Body of pancreas (tissue), 4 donors: ENCODE data around the gene TLCD3B. TPM values are rescaled to one million over a fixed set of nuclear protein-coding genes. Genes with fewer than 3 reads are reported as not detected.
A peak's percentile ranks its signal among the peaks of the same experiment; 100 is the strongest.

Experiments used
- ATAC-seq: fragments of 150-250 bp; one replicate; pipeline ENCODE4 v1.9.1; 2016
- DNase-seq, 4 donors: peaks; one replicate each; pipeline ENCODE4 v3.0.0-alpha.2; 2019
- H3K27ac ChIP-seq, 4 donors: fragments of 200-600 bp; sonication (generic); 1 replicate in 3 of 4; 2 replicates in 1 of 4; pipeline versions ENCODE4 v1.5.1 to v1.6.1; 2016 to 2019; ENCODE audit warnings: mild to moderate bottlenecking in 1 of 4, mixed read lengths in 1 of 4, moderate library complexity in 1 of 4
- H3K27me3 ChIP-seq, 2 donors: fragments of 200-600 bp; sonication (generic); one replicate each; pipeline ENCODE4 v1.6.0; 2016; ENCODE audit warnings: mild to moderate bottlenecking in 1 of 2
- H3K36me3 ChIP-seq, 2 donors: fragments of 200-600 bp; sonication (generic); replicated peaks in 1 of 2; 2 replicates each; pipeline ENCODE4 v1.5.1; 2016; ENCODE audit warnings: low read depth in 2 of 2; ENCODE audit not compliant: insufficient read depth in 1 of 2
- H3K4me1 ChIP-seq: fragments of 200-600 bp; sonication (generic); one replicate; pipeline ENCODE4 v1.6.0; 2016
- H3K4me3 ChIP-seq, 2 donors: fragments of 200-600 bp; sonication (generic); 1 replicate in 1 of 2; 2 replicates in 1 of 2; pipeline ENCODE4 v1.5.1; 2016 to 2019
- H3K9me3 ChIP-seq, 3 donors: fragments of 200-600 bp; sonication (generic); 1 replicate in 2 of 3; 2 replicates in 1 of 3; pipeline ENCODE4 v1.5.1; 2016
- CTCF ChIP-seq, 7 experiments: fragments of 450-650 bp in 4 of 7; fragments of 200-600 bp in 3 of 7; sonication (generic) in 3 of 7; IDR thresholded peaks; one replicate each; pipeline ENCODE4 v1.5.1; 2016 to 2019; ENCODE audit warnings: antibody characterized with exemption in 7 of 7
- POLR2A ChIP-seq, 3 donors: fragments of 450-650 bp; IDR thresholded peaks; one replicate each; pipeline ENCODE4 v1.6.1; 2016; ENCODE audit warnings: antibody characterized with exemption in 3 of 3, mild to moderate bottlenecking in 2 of 3
- WGBS, 2 donors: methylation state at CpG; one replicate each; pipeline ENCODE4 v1.1.5; 2017; 5-methylcytosine and 5-hydroxymethylcytosine counted together
- intact Hi-C: fragments of 100-400 bp; cut with DNase I; formaldehyde crosslinking; loops from one replicate; pipeline ENCODE4 v1.15.1; 2023
- total RNA-seq, 2 donors: library from RNA; depleted of rRNA; stranded (reverse); fragments of >200 nt; gene quantifications; one replicate each; pipeline ENCODE4 v1.1.0, GENCODE V29; 2016

TLCD3B gene
- total RNA-seq, 2 donors from 2014 or later, result not detected

DNA sequence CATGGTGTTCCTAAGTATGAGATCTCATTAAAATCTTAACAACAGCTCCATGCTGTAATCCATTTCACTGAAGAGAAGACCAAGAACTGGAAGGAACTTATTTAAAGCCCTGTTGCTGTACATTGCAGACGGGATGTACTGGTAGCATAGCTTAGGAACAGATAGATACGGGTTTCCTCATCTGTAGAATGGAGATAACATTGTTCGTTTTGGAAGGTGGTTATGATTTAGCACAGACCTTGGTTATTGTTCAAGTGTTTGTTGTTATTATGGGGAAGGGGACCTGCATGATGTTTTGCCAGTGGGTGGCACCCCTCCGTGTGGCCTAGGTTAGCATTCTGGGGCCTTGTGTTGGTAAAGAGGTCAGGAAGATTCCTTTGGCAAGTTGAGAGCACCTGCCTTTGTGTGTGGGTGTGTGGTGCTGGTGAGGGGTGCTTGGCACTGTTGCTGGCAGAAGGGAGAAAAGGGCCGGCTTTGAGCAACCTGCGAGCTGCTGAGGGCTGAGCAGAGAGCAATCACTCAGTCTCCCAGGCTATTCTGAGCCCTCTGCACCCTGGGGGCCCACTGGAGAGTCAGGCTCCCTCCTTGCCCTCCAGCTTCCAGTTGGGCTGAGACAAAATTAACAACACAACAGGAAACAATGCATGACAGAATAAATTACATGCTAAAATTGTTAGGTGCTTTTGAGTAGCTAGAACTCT, 55.1 kb downstream of the TLCD3B start:
- ATAC-seq, result no peak
- peaks cover 35% of the 10 kb centered on the region for H3K4me1 ChIP-seq
- peaks cover 0 to 25% of the 10 kb centered on the region in 2 donors for H3K36me3 ChIP-seq
- H3K4me3 ChIP-seq, result no peak overlapping the region
- intact Hi-C loops, result no loop called here
- WGBS, 2 donors, result 13 to 16% methylated on average over 6 of the region's 6 CpGs
- peak overlapping the region in 3 of 4 donors; percentile 10 to 88 (median 24) for H3K27ac ChIP-seq
- H3K9me3 ChIP-seq, result no peaks in the 10 kb centered on the region
- no peak for DNase-seq
- no peaks in the 10 kb centered on the region for H3K27me3 ChIP-seq
- TF ChIP-seq POLR2A (IDR thresholded peaks at IDR 0.05) (no peak), CTCF (IDR thresholded peaks at IDR 0.05) (no peak)

DNA sequence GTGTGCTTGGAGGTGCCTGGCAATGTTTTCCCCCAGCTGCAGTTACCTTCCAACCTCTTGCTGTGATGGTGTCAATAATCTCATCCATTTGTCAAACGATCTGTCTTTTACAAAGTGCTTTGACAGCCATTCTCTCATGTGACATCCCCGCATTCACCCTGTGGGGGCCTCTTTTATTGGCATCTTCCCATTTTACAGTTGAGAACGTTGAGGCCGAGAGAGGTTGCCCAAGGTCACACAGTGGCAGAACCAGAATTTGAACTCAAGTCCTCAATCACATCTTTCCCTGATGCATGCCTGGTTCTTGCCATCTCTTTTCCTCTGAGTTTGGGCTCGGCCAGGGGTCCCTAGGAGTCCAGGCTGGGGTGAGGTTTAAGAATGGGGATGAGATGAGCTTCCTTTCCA, 55.9 kb downstream of the TLCD3B start:
- 41 to 50% methylated on average over 5 of the region's 5 CpGs for WGBS, 2 donors
- Histone ChIP-seq H3K4me3 (no peak overlapping the region), H3K4me1 (peaks cover 35% of the 10 kb centered on the region), H3K27me3 (no peaks in the 10 kb centered on the region), H3K27ac (peak overlapping the region in 2 of 4 donors; percentile 88), H3K36me3 (peaks cover 0 to 18% of the 10 kb centered on the region in 2 donors), H3K9me3 (no peaks in the 10 kb centered on the region)
- intact Hi-C loops, result no loop called here
- no peak for DNase-seq
- TF ChIP-seq POLR2A (IDR thresholded peaks at IDR 0.05) (no peak), CTCF (IDR thresholded peaks at IDR 0.05) (no peak)
- no peak for ATAC-seq

Other genes starting within 250 kb of the TLCD3B start
- gene KIF22, start 240.5 kb downstream of the TLCD3B start, total RNA-seq, result 10 to 100 TPM in 1 of 2 donors, 1 to 10 TPM in 1; 8.9 to 13.7 TPM
- 100 to 1,000 TPM in 1 of 2 donors, 10 to 100 TPM in 1; 57.9 to 125 TPM for gene MAZ, start 224.7 kb downstream of the TLCD3B start, total RNA-seq
- gene PRRT2, start 219.1 kb downstream of the TLCD3B start, total RNA-seq, result 1 to 10 TPM in 1 of 2 donors, not detected in 1; 1.0 TPM
- gene PAGR1, start 215.1 kb downstream of the TLCD3B start, total RNA-seq, result 10 to 100 TPM; 27.5 to 63.9 TPM
- 100 to 1,000 TPM in 1 of 2 donors, 10 to 100 TPM in 1; 75.5 to 139 TPM for gene MVP, start 210.8 kb downstream of the TLCD3B start, total RNA-seq
- gene CDIPT, start 168.0 kb downstream of the TLCD3B start, total RNA-seq, result 10 to 100 TPM; 76.5 to 79.9 TPM
- 10 to 100 TPM; 19.2 to 28.3 TPM for gene SEZ6L2, start 131.7 kb downstream of the TLCD3B start, total RNA-seq
- 1 to 10 TPM; 4.7 to 8.2 TPM for gene ASPHD1, start 130.8 kb downstream of the TLCD3B start, total RNA-seq
- 10 to 100 TPM; 14.3 to 49.1 TPM for gene KCTD13, start 105.0 kb downstream of the TLCD3B start, total RNA-seq
- gene TMEM219, start 69.2 kb downstream of the TLCD3B start, total RNA-seq, result 10 to 100 TPM; 67.5 to 71.9 TPM
- gene TAOK2, start 57.4 kb downstream of the TLCD3B start, total RNA-seq, result 10 to 100 TPM; 31.1 to 58.3 TPM
- 10 to 100 TPM; 11.2 to 17.1 TPM for gene HIRIP3, start 35.7 kb downstream of the TLCD3B start, total RNA-seq
- gene INO80E, start 35.0 kb downstream of the TLCD3B start, total RNA-seq, result 10 to 100 TPM; 28.3 to 54.5 TPM
- gene DOC2A, start 20.2 kb downstream of the TLCD3B start, total RNA-seq, result under 1 TPM in 1 of 2 donors, not detected in 1; 0.78 TPM
- not detected for gene C16orf92, start 8.1 kb downstream of the TLCD3B start, total RNA-seq
- 100 to 1,000 TPM; 306 to 384 TPM for gene ALDOA, start 34.5 kb upstream of the TLCD3B start, total RNA-seq
- gene PPP4C, start 44.7 kb upstream of the TLCD3B start, total RNA-seq, result 10 to 100 TPM; 29.3 to 32.2 TPM
- gene TBX6, start 60.7 kb upstream of the TLCD3B start, total RNA-seq, result 1 to 10 TPM; 1.8 to 2.6 TPM
- 10 to 100 TPM; 28.3 to 84.8 TPM for gene YPEL3, start 64.9 kb upstream of the TLCD3B start, total RNA-seq
- 1 to 10 TPM in 1 of 2 donors, not detected in 1; 1.8 TPM for gene GDPD3, start 82.3 kb upstream of the TLCD3B start, total RNA-seq
- gene MAPK3, start 91.9 kb upstream of the TLCD3B start, total RNA-seq, result 10 to 100 TPM; 28.8 to 35.3 TPM
- 10 to 100 TPM in 1 of 2 donors, 1 to 10 TPM in 1; 8.2 to 17.4 TPM for gene CORO1A, start 152.3 kb upstream of the TLCD3B start, total RNA-seq
- 10 to 100 TPM; 47.5 to 54.7 TPM for gene BOLA2B, start 162.4 kb upstream of the TLCD3B start, total RNA-seq
- gene SLX1A, start 162.6 kb upstream of the TLCD3B start, total RNA-seq, result 10 to 100 TPM; 41.5 to 65.3 TPM
- 10 to 100 TPM in 1 of 2 donors, 1 to 10 TPM in 1; 5.7 to 63.3 TPM for gene SULT1A3, start 168.0 kb upstream of the TLCD3B start, total RNA-seq
- 1 to 10 TPM in 1 of 2 donors, under 1 TPM in 1; 0.33 to 3.1 TPM for gene NPIPB13, start 217.2 kb upstream of the TLCD3B start, total RNA-seq